ENCODE results near the gene PRAC2. TPM values are rescaled to one million over a fixed set of nuclear protein-coding genes. Genes with fewer than 3 reads are reported as not detected.

Gene PRAC2
- total and polyA plus RNA-seq, 2 of the 8 experiments (the other 6 are each of a cell fraction or from before 2014, with no cell fraction given) = not detected

GRCh38 chr17:48770954-48771353 lies 48.0 kb downstream of the PRAC2 start:
- Histone ChIP-seq H3K4me3 (ENCODE audit: extremely low read depth in 1 of 4, insufficient read depth in 2 of 4, low read depth in 3 of 4, low read length in 4 of 4) (no peak overlapping the region), H4K8ac (ENCODE audit: extremely low read depth, insufficient read depth, low read length) (no peak overlapping the region), H2BK20ac (ENCODE audit: low read length) (no peak overlapping the region), H3K4me2 (ENCODE audit: insufficient read depth in 1 of 2, low read depth in 2 of 2, low read length in 2 of 2) (no peak overlapping the region), H3K14ac (ENCODE audit: insufficient read length) (no peak overlapping the region), H2AK5ac (ENCODE audit: low read depth, low read length) (no peak overlapping the region), H3K9ac (replicated peaks in 1 of 4; ENCODE audit: extremely low read depth in 1 of 4, low read depth in 3 of 4, low read length in 3 of 4) (no peak overlapping the region), H3K23me2 (ENCODE audit: low read depth, low read length) (no peaks in the 10 kb centered on the region), H3K4ac (replicated peaks; ENCODE audit: insufficient read length, low read depth, low read length) (no peak overlapping the region), H3K36me3 (ENCODE audit: control insufficient read depth in 2 of 4, insufficient read depth in 4 of 4, low read length in 3 of 4) (no peaks in the 10 kb centered on the region), H2AFZ (ENCODE audit: low read length) (no peak overlapping the region), H4K20me1 (replicated peaks in 1 of 2; ENCODE audit: control insufficient read depth in 1 of 2, insufficient read depth in 2 of 2, low read length in 2 of 2) (no peaks in the 10 kb centered on the region), H3K23ac (ENCODE audit: insufficient read length) (no peak overlapping the region), H3K27me3 (replicated peaks in 1 of 4; ENCODE audit: control insufficient read depth in 3 of 4, extremely low read depth in 1 of 4, insufficient read depth in 3 of 4, low read length in 3 of 4) (no peaks in the 10 kb centered on the region; a peak in 1 of 7 replicates), H4K5ac (ENCODE audit: insufficient read length, low read depth, low read length) (no peak overlapping the region), H2BK12ac (ENCODE audit: low read depth, low read length) (no peak overlapping the region), H2BK120ac (replicated peaks; ENCODE audit: low read depth, low read length) (no peak overlapping the region), H3K79me2 (ENCODE audit: control insufficient read depth in 1 of 2, insufficient read depth in 2 of 2, low read length in 2 of 2) (no peaks in the 10 kb centered on the region), H3K27ac (ENCODE audit: low read depth, low read length) (no peak overlapping the region), H3K9me3 (ENCODE audit: insufficient read depth in 2 of 2, low read depth in 1 of 2, low read length in 1 of 2) (no peaks in the 10 kb centered on the region), H3K4me1 (replicated peaks in 1 of 4; ENCODE audit: control insufficient read depth in 3 of 4, insufficient read depth in 4 of 4, low read length in 3 of 4) (no peaks in the 10 kb centered on the region), H3K79me1 (ENCODE audit: low read depth, low read length) (no peaks in the 10 kb centered on the region), H2BK15ac (ENCODE audit: low read length) (no peak overlapping the region), H3K56ac (replicated peaks; ENCODE audit: insufficient read length, low read depth, low read length) (no peak overlapping the region), H4K91ac (replicated peaks; ENCODE audit: insufficient read length, low read length) (no peak overlapping the region), H3K18ac (ENCODE audit: extremely low read depth, low read length) (no peak overlapping the region), H2BK5ac (ENCODE audit: low read depth, low read length) (no peak overlapping the region)
- DNase-seq (ENCODE audit: low read depth in 1 of 2, low spot score in 2 of 2) = no peak
- POLR2A ChIA-PET (ENCODE audit: partially characterized antibody) = no interaction called here
- no peak for FAIRE-seq
- 91% methylated on average over 3 of the region's 3 CpGs; no CpG with 5 or more reads in 1 of the 2 experiments for whole genome bisulfite sequencing, 2 experiments (ENCODE audit: extremely low coverage in 1 of 2, insufficient coverage in 1 of 2, insufficient read length in 1 of 2, insufficient replicate concordance in 2 of 2, low coverage in 1 of 2, low lambda C conversion rate in 2 of 2, missing lambda C conversion rate in 1 of 2)
- CTCF ChIA-PET (ENCODE audit: partially characterized antibody) = interaction anchor here (0.9 to 18.8 kb wide), 4 partner anchors 16 to 92 kb away, joined by 4 to 186 read pairs (median 7); no protein-coding TSS in a partner anchor
- TF ChIP-seq KDM4A (IDR thresholded peaks at IDR 0.05; ENCODE audit: low read depth, low read length, severe bottlenecking) = no peak

Measured in H1 (cell line).